ENCODE measurements around the gene QKI. TPM values are rescaled to one million over a fixed set of nuclear protein-coding genes. Genes with fewer than 3 reads are reported as not detected.

QKI gene
- polyA plus RNA-seq, 3 donors = 178 to 222 (median 213) TPM

DNA sequence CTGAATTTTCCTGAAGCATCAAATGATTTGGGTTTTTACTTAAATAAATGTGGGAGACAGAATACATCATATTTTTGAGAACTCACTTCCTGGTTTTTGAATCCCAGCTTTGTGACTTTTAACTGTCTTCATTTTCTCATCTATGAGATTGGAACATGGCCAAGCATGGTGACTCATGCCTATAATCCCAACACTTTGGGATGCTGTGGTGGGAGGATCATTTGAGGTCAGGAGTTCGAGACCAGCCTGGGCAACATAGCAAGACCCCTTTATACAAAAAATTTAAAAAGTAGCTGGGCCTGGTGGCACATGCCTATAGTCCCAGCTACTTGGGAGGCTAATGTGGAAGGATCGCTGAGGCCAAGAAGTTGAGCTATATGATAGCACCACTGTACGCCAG lies 122.3 kb downstream of the QKI start:
- DNase-seq (ENCODE audit: extremely low read depth in 1 of 11, low read depth in 9 of 11, low spot score in 4 of 11) = no peak

DNA sequence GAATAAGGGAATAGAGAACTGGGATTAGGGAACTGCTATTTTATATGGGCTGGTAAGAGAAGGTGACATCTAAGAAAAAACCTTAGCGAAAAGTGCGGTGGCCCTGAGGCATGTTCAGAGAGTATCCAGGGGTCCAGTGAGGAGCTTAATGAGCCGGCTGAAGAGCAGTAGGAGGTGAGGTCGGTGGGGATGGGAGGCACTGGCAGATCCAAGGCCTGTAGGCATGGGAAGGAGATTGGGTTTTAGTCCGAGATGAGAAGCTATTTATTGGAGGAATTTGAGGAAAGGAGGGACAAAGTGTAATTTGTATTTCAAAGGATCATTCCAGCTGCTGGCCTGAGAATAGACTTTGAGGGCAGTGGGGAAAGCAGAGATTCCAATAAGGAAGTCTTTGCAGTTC lies 123.8 kb downstream of the QKI start:
- no peak for DNase-seq (ENCODE audit: extremely low read depth in 1 of 11, low read depth in 9 of 11, low spot score in 4 of 11)

DNA sequence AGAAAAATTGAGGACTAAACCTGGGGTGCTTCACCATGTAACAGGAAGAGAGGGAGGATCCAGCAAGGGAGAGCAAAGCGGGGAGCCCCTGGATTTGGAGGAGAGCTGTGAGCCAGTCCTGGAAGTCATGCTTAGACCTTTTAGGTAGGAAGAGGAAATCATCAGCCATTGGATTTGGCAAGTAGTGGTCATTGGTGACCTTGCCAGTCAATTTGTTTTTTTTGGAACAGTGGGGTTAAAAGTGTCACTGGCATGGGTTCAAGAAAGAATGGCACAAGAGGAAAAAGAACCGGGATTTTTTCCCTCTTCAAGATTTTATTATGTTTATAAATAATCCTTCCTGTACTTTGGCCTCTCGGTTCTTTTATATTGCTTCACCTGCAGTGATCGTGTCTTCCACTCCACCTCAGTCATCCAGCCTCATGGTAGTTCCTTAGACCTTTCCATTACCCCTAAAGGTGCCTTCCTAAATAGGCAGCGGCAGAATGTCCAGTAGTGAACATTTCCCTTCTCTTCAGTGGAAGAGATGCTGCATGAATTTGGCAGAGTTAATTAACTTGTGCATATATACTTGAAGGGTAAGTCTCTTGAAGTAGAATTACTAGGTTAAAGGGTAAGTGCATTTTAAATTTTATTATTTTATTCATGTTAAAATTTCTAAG lies 124.7 kb downstream of the QKI start:
- no peak for DNase-seq (ENCODE audit: extremely low read depth in 1 of 11, low read depth in 9 of 11, low spot score in 4 of 11)

DNA sequence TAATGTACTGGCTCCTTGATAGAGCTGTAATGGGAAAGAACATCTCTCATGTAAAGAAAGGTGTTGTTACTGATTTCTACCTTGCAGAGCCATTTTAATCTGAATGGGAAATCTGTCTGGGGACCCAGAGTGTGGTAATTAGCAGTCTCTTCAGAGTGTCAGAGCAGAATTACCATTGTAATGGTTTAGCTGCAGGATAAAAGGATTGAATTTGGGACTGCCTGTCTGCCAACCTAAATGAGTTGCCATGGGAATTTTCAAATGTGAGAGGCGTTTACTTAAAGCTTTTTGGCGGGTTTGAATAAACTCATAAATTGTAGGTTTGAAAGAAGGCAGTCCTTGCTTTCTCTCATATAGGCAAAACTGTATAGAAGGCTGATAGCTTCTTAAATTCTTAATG lies 128.8 kb downstream of the QKI start:
- no peak for DNase-seq (ENCODE audit: extremely low read depth in 1 of 11, low read depth in 9 of 11, low spot score in 4 of 11)

DNA sequence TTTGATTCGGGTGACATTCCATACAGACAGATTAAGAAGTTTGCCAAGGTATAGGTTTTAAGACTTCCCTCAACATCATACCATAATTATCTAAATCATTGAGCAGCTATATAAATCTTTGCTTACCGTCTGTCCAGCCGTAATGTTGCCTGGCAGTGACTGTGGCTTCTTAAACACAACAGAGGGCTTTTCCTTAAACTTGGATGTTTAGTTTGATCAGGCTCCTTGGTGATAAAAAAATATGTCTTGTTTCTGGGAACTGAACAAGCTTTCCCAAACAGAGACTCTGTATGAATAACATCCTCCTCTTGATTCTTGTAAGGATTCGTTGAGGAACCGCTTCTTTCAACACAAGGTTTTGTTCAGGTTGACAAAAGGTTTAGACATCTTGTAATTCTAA lies 130.9 kb downstream of the QKI start:
- no peak for DNase-seq (ENCODE audit: extremely low read depth in 1 of 11, low read depth in 9 of 11, low spot score in 4 of 11)

DNA sequence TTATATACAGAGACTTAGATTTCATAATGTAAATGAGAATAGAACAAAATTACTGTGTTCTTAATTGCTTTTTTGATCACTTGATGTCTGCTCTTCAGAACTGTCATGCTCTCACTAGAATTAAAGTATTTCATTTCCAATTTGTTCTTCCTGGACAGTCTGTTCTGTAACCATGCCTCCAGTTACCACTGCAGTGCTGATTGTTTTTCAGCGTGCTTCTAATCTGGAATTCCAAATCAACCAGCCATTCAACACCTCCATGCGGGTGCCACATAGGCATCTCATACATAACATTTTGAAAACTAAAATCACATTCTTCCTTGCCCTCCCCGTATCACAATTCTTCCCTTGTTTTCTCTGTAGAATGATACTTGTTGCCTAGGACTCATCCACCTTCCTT lies 132.8 kb downstream of the QKI start:
- DNase-seq (ENCODE audit: extremely low read depth in 1 of 11, low read depth in 9 of 11, low spot score in 4 of 11) = no peak

DNA sequence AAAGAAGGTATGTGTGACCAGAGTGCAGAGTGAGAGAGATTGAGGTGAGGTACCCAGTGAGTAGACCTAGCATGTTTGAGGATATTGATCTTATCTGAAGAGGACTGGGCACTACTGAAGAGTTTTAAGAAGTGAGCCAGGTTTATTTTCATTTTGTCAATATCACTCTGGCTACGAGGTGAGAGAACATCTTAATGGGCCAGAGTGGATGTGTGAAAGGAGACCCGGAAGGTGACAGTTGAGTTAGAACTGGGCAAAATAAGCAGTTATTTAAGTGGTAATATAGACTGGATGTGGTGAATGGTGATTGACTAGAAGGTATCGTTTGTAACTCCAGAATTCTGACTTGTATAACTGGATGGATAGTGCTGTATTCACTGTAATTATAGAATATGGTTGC lies 134.1 kb downstream of the QKI start:
- no peak for DNase-seq (ENCODE audit: extremely low read depth in 1 of 11, low read depth in 9 of 11, low spot score in 4 of 11)

DNA sequence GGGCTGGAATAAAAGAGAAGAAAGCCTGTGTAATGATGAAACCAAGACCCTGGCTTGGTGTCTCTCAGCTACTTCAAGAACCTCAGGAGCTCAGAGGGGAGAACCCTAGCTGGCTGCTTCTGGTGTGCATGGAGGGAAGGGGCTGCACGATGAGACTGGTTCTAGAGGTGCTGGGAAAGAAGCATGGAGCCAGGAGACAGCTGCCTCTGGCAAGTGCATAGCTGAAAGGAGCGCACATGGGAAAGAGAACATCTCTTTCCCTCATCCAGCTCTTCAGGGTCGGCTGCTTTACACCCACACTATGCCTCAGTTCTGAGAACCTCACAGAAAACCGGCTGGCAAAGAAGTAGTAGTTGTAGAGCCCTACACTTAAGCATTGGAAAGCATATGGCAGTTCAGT lies 139.5 kb downstream of the QKI start:
- DNase-seq (ENCODE audit: extremely low read depth in 1 of 11, low read depth in 9 of 11, low spot score in 4 of 11) = no peak

DNA sequence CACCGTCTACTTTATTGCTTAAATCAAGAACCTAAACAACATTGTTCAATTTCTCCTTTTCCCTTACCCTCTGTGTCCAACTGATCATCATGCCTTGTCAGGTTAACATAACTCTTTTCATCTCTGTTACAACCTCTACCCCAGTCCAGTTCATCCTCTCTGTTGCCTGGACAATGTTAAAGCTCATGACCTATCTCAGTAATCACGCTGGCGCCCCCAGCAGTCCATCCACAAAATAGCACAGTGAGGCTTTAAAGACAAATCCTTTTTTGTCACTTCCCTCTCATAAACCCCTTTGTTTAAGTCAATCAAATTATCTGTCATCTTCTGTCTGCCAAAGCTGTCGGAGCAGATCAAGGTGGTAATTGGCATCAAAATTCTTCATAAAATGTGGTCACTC lies 140.1 kb downstream of the QKI start:
- no peak for DNase-seq (ENCODE audit: extremely low read depth in 1 of 11, low read depth in 9 of 11, low spot score in 4 of 11)

DNA sequence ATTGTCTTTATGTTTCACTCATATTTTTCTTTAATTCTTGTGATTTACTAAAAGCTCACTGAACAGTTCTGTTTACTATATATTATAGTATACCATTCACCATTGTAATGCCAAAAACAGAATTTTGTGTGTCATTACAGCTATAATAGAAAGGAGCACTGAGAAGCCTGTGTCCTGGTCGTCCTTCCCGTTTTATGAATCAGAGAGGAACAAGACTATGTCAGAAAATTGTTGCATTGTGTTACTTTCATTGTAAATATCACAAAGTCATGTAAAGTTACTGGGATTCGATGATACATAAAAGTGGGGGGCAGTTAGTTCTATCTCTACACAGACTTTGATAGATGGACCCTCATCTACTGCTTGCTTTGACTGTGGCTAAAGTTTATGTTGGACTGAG lies 145.1 kb downstream of the QKI start:
- DNase-seq (ENCODE audit: extremely low read depth in 1 of 11, low read depth in 9 of 11, low spot score in 4 of 11) = no peak

DNA sequence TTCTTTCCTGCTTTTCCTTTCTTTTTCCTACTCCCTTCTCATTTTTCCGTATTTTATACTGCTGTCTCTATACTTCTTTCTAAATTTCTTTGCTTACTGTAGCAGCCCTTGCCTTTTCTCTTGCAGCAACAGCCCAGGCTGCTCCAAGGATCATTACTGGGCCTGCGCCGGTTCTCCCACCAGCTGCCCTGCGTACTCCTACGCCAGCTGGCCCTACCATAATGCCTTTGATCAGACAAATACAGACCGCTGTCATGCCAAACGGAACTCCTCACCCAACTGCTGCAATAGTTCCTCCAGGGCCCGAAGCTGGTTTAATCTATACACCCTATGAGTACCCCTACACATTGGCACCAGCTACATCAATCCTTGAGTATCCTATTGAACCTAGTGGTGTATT lies 148.8 kb downstream of the QKI start:
- DNase-seq (ENCODE audit: extremely low read depth in 1 of 11, low read depth in 9 of 11, low spot score in 4 of 11) = no peak

DNA sequence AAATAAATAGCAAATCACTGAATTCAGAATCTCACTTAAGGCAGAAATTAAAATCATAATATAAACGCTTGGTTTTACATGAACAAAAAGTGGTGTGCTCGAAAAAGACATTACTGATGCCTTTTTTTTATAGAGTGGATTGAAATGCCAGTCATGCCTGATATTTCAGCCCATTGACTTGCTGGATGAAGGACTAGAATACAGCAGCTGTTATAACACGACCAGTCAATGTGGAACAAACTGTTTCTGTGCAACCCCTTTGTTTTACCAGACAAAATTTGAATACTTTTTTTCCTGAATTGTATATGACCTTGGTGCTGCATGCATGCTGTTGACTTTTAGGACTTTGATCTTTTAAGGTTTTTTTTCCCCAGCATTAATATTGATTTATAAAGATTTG lies 150.0 kb downstream of the QKI start:
- no peak for DNase-seq (ENCODE audit: extremely low read depth in 1 of 11, low read depth in 9 of 11, low spot score in 4 of 11)

DNA sequence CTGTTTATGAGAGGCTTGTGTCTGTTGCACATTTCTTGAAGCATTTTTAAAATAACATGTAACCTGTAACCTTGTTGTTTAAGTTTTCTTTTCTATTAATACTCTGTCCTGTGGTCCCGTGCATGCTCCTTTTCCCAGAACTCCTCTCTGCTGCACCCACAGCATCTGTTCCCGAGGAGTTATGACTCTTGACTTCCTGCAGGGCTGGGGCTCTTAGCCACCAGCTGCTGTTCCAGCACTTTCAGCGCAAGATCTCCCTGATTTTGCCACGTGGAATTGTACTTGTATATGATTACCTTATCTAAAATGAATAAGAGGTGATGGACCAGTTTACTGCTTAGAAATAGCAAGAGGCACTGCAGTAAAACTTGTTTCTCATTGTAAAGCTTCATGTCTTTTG lies 150.6 kb downstream of the QKI start:
- no peak for DNase-seq (ENCODE audit: extremely low read depth in 1 of 11, low read depth in 9 of 11, low spot score in 4 of 11)

DNA sequence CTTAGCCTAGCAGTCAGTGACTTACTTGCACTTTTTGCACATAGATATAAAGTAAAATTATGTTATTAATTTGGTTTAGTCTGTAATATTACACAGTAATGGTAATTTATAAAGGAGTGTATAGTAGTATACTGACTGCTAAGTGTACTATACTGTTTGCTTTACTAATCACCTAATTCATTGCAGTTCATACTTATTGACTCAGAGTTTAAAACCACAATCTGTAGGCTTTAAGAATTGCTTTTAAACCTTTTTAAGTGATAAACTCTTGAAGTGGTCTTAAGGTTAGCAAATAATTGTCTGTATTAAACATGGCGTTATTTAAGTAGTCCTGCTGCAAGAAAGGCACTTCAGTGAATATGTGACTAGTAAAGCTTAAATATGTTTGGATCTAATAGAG lies 151.5 kb downstream of the QKI start:
- DNase-seq (ENCODE audit: extremely low read depth in 1 of 11, low read depth in 9 of 11, low spot score in 4 of 11) = no peak

DNA sequence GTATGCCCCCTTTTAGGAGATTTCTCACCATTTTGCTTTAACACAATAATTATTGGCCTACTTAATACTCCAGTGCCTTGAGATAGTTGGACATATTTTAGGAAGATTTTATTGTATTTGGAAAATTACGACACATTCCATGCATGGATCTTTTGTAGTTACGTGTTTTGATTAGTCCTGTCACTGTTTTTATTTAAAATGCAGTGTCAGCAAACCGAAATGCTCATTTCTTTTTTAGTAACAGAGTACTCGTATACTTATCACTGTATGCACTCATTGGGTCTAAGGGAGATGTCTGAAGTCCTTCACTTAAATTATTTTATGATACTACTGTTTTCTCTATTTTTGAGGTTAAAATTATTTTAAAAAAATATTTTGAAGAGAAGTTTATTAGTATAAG lies 153.8 kb downstream of the QKI start:
- no peak for DNase-seq (ENCODE audit: extremely low read depth in 1 of 11, low read depth in 9 of 11, low spot score in 4 of 11)

DNA sequence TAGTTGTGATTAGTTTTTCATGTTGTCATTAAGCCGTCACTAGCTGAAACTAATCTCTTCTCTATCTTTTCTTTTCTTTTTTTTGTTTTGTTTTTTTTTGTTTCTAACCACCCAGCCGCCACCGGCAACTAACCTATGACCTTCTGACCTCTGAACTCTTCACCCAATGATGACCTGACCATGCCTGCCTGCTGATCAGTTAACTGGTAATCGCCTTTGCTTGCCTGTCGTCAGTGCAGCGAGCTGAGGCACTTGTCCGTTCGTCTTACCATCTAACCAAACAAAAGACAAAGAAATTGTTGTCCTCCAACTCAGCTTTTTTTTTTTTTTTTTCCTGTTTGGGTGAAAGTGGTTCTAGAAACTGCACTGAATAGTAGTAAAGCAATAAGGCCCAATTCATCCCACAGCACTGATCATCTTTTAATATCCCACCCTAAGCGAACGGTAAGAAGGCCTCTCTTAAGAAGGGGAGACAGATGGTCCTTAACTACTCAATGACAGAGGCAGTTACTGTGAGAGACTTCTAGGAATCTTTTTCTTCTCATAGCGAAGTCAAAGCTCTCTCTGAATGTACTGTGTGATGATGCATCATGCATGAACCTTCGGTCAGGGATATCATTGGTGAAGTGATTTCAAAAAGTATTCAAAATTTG lies 156.2 kb downstream of the QKI start:
- DNase-seq (ENCODE audit: extremely low read depth in 1 of 11, low read depth in 9 of 11, low spot score in 4 of 11) = no peak

DNA sequence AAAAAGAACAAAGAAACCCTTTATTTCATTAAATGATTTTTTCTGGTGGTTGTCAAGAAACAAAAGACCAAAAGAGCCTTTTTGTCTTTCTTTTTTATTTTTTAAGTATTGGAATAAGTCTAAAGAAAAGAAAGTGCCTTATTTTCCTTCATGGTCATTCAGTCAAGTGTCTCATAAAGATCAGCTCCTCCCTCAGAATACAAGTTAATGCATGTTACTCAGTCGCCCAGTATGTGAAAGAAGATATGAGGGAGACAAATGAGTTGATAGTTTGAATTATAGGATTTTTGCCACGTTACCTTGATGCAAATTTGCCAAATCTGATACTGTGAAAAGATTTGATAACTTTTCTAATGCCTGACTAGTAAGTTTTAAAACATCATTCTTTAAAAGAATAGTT lies 157.2 kb downstream of the QKI start:
- DNase-seq (ENCODE audit: extremely low read depth in 1 of 11, low read depth in 9 of 11, low spot score in 4 of 11) = no peak

DNA sequence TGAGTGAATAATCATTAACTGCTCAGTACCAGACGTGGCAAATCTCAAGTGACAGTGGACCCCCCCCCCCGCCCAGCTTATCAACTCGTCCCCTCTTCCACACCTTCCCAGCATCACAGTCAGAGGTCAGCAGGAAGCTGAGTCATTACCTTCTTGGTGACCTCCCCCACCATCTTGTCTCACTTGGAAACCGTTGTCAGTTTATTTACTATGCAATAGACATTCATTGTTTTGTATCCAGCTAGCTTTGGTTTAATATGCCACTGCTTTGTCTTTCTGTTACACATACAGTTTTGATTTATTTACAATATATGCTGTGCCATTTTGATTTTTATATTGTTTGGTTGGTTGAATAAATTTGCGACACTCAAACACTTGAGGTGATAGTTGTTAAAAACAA lies 158.1 kb downstream of the QKI start:
- DNase-seq (ENCODE audit: extremely low read depth in 1 of 11, low read depth in 9 of 11, low spot score in 4 of 11) = peak in 1 of 11 donors; percentile 18

DNA sequence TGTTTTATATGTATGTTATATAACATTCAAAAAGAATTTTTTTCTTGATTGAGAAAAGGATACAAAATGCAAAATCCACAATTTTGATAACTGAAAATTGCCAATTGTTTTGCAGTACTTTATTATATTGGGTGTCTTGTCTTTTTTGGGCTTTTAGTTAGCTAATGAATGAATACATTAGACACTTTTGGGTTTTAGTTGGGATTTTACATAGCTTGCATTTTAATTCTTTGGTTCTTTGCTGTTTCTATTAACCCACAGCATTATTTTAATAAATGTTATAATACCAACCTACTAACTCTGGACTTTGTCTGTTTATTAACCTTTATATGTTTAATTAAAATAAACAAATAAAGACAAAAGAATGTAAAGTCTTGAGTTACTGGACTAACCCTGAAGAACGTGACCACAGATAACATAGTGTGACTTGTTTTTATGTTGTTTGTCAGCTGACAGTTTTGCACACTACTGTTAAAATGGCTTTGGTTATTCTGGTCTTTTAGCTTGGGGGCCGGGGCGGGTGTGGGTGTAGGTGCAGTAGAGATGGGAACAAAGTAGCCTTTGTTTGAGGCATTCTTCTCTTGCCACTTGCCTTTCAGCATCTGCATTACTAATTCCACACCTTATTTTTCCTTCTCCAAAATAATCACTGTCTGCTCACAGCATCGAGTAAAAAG lies 159.1 kb downstream of the QKI start:
- DNase-seq (ENCODE audit: extremely low read depth in 1 of 11, low read depth in 9 of 11, low spot score in 4 of 11) = no peak

DNA sequence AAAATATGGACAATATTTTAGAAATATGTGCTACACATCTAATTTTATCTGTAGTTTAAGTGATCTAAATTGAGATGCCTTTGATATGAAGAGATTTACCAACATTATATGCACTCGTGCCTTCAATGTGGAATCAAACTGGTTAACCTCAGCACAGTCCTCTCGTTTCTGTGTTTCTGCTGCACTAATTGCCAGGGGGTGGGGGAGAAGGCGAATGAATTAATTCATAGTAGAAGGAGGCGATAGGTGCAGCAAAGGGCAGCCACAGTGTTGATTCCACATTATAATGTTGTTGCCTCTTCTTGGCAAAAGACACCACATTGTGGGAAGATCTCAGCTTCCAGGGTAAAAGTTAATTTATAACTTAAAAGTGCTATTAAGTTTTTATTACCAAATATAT lies 161.6 kb downstream of the QKI start:
- DNase-seq (ENCODE audit: extremely low read depth in 1 of 11, low read depth in 9 of 11, low spot score in 4 of 11) = no peak

DNA sequence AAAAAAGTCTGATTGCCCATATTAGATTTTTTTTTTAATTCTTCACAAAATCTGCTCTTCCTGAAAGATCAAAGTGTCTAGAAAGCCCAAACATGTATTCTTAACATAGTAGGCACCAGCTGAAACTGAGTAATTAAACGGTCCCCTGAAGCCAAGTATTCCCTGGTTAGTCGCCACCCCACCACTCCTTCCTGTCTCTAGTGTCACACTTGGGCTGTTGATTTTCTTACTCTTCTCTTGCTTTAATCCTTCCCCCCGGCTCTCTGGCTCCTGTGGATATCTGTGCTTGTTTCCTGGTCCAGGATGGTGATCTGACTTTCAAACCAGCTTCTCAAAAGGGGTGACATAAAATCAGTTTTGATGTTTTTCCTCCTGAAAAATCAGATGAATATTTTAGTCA lies 162.9 kb downstream of the QKI start:
- no peak for DNase-seq (ENCODE audit: extremely low read depth in 1 of 11, low read depth in 9 of 11, low spot score in 4 of 11)
